ENCODE data around the gene MAP3K4. TPM values are rescaled to one million over a fixed set of nuclear protein-coding genes. Genes with fewer than 3 reads are reported as not detected.

The MAP3K4 gene
- total and polyA plus RNA-seq, 2 of the 8 experiments (the other 6 are each of a cell fraction or from before 2014, with no cell fraction given), result 16.6 to 51.6 TPM

GRCh38 chr6:160971171-160971570 is 20.4 kb upstream of the MAP3K4 start:
- no peak overlapping the region for H4K91ac ChIP-seq (replicated peaks; ENCODE audit: insufficient read length, low read length)
- no peaks in the 10 kb centered on the region for H3K79me2 ChIP-seq (ENCODE audit: control insufficient read depth in 1 of 2, insufficient read depth in 2 of 2, low read length in 2 of 2)
- WGBS, 2 experiments (ENCODE audit: extremely low coverage in 1 of 2, insufficient coverage in 1 of 2, insufficient read length in 1 of 2, insufficient replicate concordance in 2 of 2, low coverage in 1 of 2, low lambda C conversion rate in 2 of 2, missing lambda C conversion rate in 1 of 2), result 88% methylated on average over 1 of the region's 1 CpG; no CpG with 5 or more reads in 1 of the 2 experiments
- POLR2A ChIA-PET (ENCODE audit: partially characterized antibody), result no interaction called here
- H3K23ac ChIP-seq (ENCODE audit: insufficient read length), result no peak overlapping the region
- DNase-seq (ENCODE audit: low read depth in 1 of 2, low spot score in 2 of 2) (no peak), FAIRE-seq (no peak)
- no peak overlapping the region for H3K4me3 ChIP-seq (ENCODE audit: extremely low read depth in 1 of 4, insufficient read depth in 2 of 4, low read depth in 3 of 4, low read length in 4 of 4)
- TF ChIP-seq SIRT6 (IDR thresholded peaks at IDR 0.05; ENCODE audit: low read length), result no peak
- no peak for TF ChIP-seq SP1 (IDR thresholded peaks at IDR 0.05; ENCODE audit: low read depth, low read length)
- TF ChIP-seq CEBPB (IDR thresholded peaks at IDR 0.05; ENCODE audit: low read depth, low read length), result no peak
- TF ChIP-seq KDM1A (IDR thresholded peaks at IDR 0.05; ENCODE audit: borderline replicate concordance, low read length), result no peak
- no peak for TF ChIP-seq POLR2A (IDR thresholded peaks at IDR 0.05; ENCODE audit: control extremely low read depth in 1 of 2, low read depth in 2 of 2, low read length in 2 of 2)
- TF ChIP-seq TBP (IDR thresholded peaks at IDR 0.05; ENCODE audit: low read depth, low read length), result no peak
- CTCF ChIA-PET (ENCODE audit: partially characterized antibody), result interaction anchor here (1.0 to 1.6 kb wide), 3 partner anchors 11 to 403 kb away, joined by 3 read pairs; no protein-coding TSS in a partner anchor
- no peaks in the 10 kb centered on the region for H3K9me3 ChIP-seq (ENCODE audit: insufficient read depth in 2 of 2, low read depth in 1 of 2, low read length in 1 of 2)
- H3K4me2 ChIP-seq (ENCODE audit: insufficient read depth in 1 of 2, low read depth in 2 of 2, low read length in 2 of 2), result no peak overlapping the region
- no peak overlapping the region for H2BK20ac ChIP-seq (ENCODE audit: low read length)
- no peaks in the 10 kb centered on the region for H3K36me3 ChIP-seq (ENCODE audit: control insufficient read depth in 2 of 4, insufficient read depth in 4 of 4, low read length in 3 of 4)
- H3K27me3 ChIP-seq (replicated peaks in 1 of 4; ENCODE audit: control insufficient read depth in 3 of 4, extremely low read depth in 1 of 4, insufficient read depth in 3 of 4, low read length in 3 of 4), result no peaks in the 10 kb centered on the region
- no peak overlapping the region for H4K8ac ChIP-seq (ENCODE audit: extremely low read depth, insufficient read depth, low read length)
- H4K5ac ChIP-seq (ENCODE audit: insufficient read length, low read depth, low read length), result no peak overlapping the region
- H2BK5ac ChIP-seq (ENCODE audit: low read depth, low read length), result no peak overlapping the region
- H3K14ac ChIP-seq (ENCODE audit: insufficient read length), result no peak overlapping the region
- H2BK120ac ChIP-seq (replicated peaks; ENCODE audit: low read depth, low read length), result no peak overlapping the region
- no peak overlapping the region for H3K27ac ChIP-seq (ENCODE audit: low read depth, low read length)
- H2AFZ ChIP-seq (ENCODE audit: low read length), result no peak overlapping the region
- no peak overlapping the region for H2BK15ac ChIP-seq (ENCODE audit: low read length)
- H3K9ac ChIP-seq (replicated peaks in 1 of 4; ENCODE audit: extremely low read depth in 1 of 4, low read depth in 3 of 4, low read length in 3 of 4), result no peak overlapping the region
- H3K56ac ChIP-seq (replicated peaks; ENCODE audit: insufficient read length, low read depth, low read length), result no peak overlapping the region
- H2BK12ac ChIP-seq (ENCODE audit: low read depth, low read length), result no peak overlapping the region
- no peak overlapping the region for H2AK5ac ChIP-seq (ENCODE audit: low read depth, low read length)
- H3K18ac ChIP-seq (ENCODE audit: extremely low read depth, low read length), result no peak overlapping the region
- H3K23me2 ChIP-seq (ENCODE audit: low read depth, low read length), result no peaks in the 10 kb centered on the region
- no peaks in the 10 kb centered on the region for H4K20me1 ChIP-seq (replicated peaks in 1 of 2; ENCODE audit: control insufficient read depth in 1 of 2, insufficient read depth in 2 of 2, low read length in 2 of 2)
- H3K79me1 ChIP-seq (ENCODE audit: low read depth, low read length), result no peaks in the 10 kb centered on the region
- peaks cover 0 to 4% (median 0%) of the 10 kb centered on the region in 4 experiments; a peak in 1 of 7 replicates for H3K4me1 ChIP-seq (replicated peaks in 1 of 4; ENCODE audit: control insufficient read depth in 3 of 4, insufficient read depth in 4 of 4, low read length in 3 of 4)
- no peak overlapping the region for H3K4ac ChIP-seq (replicated peaks; ENCODE audit: insufficient read length, low read depth, low read length)
